Ishikawa (cell line): ENCODE results near the gene NSD2.
A peak's percentile ranks its signal among the peaks of the same experiment; 100 is the strongest.

ENCODE experiments used
- EP300 ChIP-seq: IDR thresholded peaks from 2 replicates; pipeline ENCODE4 v1.6.1; 2012; ENCODE audit warnings: borderline replicate concordance
- NFIC ChIP-seq: IDR thresholded peaks from 2 replicates; pipeline ENCODE4 v1.6.1; 2012
- TAF1 ChIP-seq: IDR thresholded peaks from 2 replicates; pipeline ENCODE4 v1.6.1; 2012; ENCODE audit warnings: low read depth, mild to moderate bottlenecking
- TEAD4 ChIP-seq: IDR thresholded peaks from 2 replicates; pipeline ENCODE4 v1.6.1; 2012
- YY1 ChIP-seq: IDR thresholded peaks from 2 replicates; pipeline ENCODE4 v1.6.1; 2012; ENCODE audit warnings: low read depth
- TF ChIP-seq, protein P1 (sequence below): IDR thresholded peaks from 2 replicates; pipeline ENCODE4 v1.6.1; 2012
- TF ChIP-seq, protein P2 (sequence below): IDR thresholded peaks from 2 replicates; pipeline ENCODE4 v1.6.1; 2012; ENCODE audit warnings: low read depth, mild to moderate bottlenecking

DNA sequence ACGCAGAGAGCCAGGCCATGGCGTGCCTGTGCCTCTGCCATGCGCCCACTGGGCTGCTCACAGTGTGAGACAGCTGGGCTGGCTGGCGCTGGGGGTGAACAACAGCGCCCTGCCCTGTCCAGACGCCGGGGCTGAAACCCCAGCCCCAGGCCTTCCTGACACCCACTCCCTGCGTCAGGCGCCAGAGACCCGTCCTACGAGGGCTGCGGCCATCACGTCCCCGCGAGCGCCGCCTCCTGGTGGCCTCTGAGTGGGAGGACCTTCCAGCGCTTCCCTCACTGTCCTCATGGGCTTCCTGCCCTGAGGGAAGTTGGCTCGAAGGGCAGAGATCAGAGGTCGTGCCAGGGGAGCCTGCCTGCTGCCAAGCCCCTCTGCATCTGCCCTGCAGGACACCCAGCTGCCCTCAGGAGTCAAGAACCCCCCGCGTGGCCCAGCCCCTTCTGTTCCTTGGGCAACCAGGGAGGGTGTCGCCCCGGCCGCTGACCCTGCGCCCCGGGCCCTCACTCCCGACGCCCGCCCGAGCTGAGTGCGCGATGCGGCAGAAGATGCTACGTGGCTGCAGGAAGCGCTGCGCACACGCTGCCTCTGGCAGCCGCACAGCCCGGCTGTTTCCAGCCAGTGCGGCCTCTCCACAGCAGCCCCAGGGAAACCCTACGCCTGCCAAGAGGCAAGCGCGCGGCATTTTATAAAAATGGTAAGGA, 121.4 kb downstream of the NSD2 start:
- TF ChIP-seq YY1 (peak; percentile 74; the same call in 1 of the 2 replicates), NFIC (no peak; the same call in 1 of the 2 replicates), TAF1 (no peak), EP300 (no peak; the same call in 1 of the 2 replicates), TEAD4 (no peak)
- TF ChIP-seq, protein P1, sequence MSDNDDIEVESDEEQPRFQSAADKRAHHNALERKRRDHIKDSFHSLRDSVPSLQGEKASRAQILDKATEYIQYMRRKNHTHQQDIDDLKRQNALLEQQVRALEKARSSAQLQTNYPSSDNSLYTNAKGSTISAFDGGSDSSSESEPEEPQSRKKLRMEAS: peak; percentile 84
- TF ChIP-seq, protein P2, sequence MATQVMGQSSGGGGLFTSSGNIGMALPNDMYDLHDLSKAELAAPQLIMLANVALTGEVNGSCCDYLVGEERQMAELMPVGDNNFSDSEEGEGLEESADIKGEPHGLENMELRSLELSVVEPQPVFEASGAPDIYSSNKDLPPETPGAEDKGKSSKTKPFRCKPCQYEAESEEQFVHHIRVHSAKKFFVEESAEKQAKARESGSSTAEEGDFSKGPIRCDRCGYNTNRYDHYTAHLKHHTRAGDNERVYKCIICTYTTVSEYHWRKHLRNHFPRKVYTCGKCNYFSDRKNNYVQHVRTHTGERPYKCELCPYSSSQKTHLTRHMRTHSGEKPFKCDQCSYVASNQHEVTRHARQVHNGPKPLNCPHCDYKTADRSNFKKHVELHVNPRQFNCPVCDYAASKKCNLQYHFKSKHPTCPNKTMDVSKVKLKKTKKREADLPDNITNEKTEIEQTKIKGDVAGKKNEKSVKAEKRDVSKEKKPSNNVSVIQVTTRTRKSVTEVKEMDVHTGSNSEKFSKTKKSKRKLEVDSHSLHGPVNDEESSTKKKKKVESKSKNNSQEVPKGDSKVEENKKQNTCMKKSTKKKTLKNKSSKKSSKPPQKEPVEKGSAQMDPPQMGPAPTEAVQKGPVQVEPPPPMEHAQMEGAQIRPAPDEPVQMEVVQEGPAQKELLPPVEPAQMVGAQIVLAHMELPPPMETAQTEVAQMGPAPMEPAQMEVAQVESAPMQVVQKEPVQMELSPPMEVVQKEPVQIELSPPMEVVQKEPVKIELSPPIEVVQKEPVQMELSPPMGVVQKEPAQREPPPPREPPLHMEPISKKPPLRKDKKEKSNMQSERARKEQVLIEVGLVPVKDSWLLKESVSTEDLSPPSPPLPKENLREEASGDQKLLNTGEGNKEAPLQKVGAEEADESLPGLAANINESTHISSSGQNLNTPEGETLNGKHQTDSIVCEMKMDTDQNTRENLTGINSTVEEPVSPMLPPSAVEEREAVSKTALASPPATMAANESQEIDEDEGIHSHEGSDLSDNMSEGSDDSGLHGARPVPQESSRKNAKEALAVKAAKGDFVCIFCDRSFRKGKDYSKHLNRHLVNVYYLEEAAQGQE: no peak
